GM19372 (cell line): ENCODE data around the gene HNRNPH3.

Experiments
- ATAC-seq: cut with Tn5 transposase; IDR thresholded peaks from one replicate; pipeline ENCODE4 v1.9.1; 2021; ENCODE audit warnings: mild to moderate bottlenecking, low read depth, moderate library complexity; ENCODE audit not compliant: unreplicated experiment

The HNRNPH3 gene

DNA sequence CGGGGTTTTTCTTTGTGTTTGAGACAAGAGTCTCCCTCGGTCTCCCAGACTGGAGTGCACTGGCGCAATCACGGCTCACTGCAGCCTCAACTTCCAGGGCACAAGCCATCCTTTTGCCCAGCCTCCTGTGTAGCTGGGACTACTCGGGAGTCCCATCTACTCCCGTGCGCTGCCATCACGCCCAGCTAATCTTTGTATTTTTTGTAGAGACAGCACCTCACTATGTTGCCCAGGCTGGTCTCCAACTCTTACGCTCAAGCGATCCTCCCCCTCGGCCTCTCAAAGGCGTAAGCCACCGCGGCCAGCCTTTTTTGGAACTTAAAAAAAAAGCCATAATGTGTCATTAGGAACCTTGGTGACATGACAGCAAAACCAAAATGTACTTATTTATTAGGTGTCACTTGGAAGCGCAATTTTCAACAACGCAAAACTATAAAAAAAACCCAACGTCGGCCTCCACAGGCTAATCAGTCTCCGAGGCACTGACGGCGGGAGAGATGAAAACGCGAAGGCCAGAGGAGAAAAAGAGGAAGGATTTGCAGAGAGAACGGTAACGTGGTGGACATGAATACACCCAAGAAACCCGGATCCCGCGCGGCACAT, 911 bp upstream of the HNRNPH3 start:
- no peak for ATAC-seq

GRCh38 chr10:68332259-68333057, 594 bp downstream of the HNRNPH3 start, which contains the start of gene PBLD:
TSS of gene PBLD (minus strand) at chr10:68332928. CDS start at chr10:68306844, 26,084 bp downstream.
- peak; percentile 2 for ATAC-seq

DNA sequence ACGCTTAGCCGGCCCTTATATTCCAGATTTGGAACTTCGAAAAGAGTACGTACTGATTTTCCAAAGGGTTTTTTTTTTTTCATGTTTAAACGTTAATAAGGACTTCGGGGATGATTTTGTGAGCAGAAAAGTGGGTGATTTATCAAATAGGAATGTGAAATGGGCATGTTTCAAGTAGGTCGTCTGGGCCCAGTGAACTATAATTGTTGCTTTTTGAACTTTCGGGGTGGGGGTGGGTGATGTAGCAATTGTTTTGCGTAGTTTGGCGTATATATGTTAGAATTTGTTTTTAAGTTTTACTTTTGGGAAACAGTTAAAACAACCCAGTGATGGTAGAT, 1.2 kb downstream of the HNRNPH3 start:
- ATAC-seq = no peak

DNA sequence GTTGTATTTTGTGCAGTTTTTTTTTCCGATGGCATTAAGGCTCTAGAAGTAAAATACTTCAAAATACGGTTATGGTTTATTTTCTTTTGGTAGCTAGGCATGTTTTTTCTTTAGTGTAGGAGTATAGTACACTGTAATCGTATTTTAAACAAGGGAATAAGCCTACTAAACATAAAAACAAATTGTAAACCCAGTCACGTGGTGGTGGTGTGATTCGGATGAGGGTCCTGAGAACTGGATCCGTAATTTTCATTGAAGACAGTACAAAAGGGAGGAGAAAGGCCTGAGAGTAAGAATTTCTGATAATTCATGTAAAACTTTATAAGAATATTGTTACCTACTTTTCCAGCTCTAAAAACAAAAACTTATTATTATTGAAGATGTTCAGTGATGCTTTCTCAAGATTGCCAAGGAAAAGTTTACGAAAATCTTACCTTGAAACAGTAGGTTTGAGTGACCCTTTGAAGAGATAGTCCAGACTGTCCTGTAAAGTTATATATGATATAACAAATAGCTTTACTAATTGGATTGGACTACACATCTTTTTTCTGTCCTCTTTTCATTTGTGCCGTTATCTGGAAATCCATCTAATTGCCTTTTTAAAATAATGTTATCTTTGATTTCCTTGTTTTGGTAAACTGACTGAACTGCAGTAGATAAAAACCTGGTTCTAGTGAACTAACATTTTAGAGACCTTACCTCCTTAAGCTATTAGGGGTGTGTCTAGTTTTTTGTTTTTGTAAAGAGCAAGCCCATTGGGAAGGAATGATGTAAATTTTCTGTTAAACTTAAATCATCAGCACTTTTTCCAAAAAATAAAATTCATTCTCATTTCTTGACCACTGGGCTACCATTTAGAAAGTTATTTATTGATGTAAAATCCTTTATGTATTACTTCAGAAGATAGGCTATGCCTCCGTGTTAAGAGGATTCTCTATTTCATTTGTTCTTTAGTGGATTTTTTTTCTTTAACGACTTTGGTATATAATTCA, 1.9 kb downstream of the HNRNPH3 start:
- no peak for ATAC-seq

GRCh38 chr10:68334672-68335467, 3.0 kb downstream of the HNRNPH3 start:
- no peak for ATAC-seq

GRCh38 chr10:68336754-68337351, 5.0 kb downstream of the HNRNPH3 start:
- ATAC-seq = no peak

DNA sequence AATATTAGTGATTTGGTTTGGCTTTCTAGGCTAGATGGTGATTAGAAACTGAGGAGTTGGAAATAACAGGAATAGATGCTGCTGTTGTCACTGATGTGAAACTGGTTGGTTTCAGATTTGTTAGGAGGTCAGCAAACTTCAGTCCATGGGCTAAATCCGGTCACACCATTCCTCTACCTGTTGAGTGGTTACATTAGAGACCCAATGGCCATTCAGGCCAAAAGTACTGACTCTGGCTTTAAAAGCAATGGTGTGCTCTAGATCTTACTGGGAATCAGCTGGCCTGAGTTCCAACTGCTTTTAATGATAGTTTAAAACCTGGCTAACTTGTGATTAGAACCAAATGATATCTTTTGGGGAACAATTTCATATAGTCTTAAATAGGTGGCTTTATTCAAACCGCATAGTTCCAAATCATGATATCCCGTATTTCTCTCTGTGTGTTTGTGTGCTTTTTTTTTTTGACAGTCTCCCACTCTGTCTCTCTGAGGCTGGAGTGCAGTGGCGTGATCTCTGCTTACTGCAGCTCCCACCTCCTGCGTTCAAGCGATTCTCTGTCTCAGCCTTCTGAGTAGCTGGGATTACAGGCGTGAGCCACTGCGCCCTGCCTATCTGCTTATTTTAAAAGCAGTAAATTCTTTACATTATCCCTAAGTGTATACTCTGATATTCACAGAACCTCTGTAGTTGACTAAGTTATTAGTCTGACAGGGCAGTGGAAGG, 8.7 kb downstream of the HNRNPH3 start:
- ATAC-seq = no peak

- no peak for ATAC-seq
Measured at GRCh38 chr10:68342909-68343516, 11.1 kb downstream of the HNRNPH3 start.

DNA sequence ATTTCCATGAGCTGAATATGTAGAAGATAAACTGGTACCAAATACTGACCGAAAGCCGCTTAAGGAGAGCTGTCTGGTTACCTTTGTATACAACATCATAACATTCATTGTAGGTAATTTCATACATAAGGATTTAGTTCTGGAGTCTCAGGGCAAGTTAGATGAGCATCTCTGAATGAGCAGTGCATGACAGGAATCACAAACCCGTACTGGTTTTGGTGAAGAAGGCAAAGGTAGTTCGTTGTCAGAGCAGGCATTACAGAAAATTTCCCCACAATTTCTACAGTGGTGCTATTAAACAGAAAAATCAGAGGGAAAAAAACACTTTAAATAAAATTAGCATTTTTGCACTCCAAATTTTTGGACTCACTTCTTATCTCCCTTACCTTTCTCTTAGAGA, 13.8 kb downstream of the HNRNPH3 start:
- no peak for ATAC-seq

DNA sequence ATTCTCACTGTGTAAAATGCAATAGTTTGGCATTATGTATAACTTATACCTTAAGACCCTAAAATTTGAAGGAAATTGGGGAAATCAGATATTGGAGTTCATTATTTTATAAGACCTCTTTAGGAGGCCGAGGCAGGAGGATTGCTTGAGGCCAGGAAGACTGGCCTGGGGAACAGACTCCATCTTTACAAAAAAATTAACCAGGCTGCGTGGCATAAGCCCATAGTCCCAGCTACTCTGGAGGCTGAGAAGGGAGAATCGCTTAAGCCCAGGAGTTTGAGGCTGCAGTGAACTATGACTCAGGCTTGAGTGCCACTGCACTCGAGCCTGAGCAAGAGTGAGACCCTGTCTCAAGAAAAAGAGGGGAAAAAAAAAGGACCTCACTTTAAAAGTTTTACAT, 14.9 kb downstream of the HNRNPH3 start:
- no peak for ATAC-seq

GRCh38 chr10:68348265-68348741, 16.4 kb downstream of the HNRNPH3 start:
- ATAC-seq = no peak

GRCh38 chr10:68353537-68353936, 21.7 kb downstream of the HNRNPH3 start:
- no peak for ATAC-seq

DNA sequence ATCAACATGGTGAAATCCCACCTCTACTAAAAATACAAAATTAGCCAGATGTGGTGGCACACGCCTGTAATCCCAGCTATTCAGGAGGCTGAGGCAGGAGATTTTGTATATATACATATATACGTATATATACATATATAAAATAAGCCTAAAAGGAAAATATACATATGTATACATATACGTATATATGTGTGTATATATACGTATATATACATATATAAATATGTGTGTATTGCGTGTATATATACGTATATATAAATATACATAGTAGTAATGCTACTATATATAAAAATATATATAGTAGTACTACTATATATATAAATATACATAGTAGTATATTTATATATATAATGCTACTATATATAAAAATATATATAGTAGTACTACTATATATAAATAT, 27.3 kb downstream of the HNRNPH3 start:
- no peak for ATAC-seq

GRCh38 chr10:68362590-68362989, 30.7 kb downstream of the HNRNPH3 start:
- no peak for ATAC-seq

- no peak for ATAC-seq
Measured at GRCh38 chr10:68364101-68364886, 32.4 kb downstream of the HNRNPH3 start.

GRCh38 chr10:68365611-68366010, 33.7 kb downstream of the HNRNPH3 start:
- no peak for ATAC-seq

- ATAC-seq = no peak
Measured at GRCh38 chr10:68366600-68366999, 34.7 kb downstream of the HNRNPH3 start.

GRCh38 chr10:68367121-68367520, 35.3 kb downstream of the HNRNPH3 start:
- ATAC-seq = no peak
